Suprapubic skin (tissue), 4 donors: ENCODE data around the gene FGF4. TPM values are rescaled to one million over a fixed set of nuclear protein-coding genes. Genes with fewer than 3 reads are reported as not detected.

Source experiments
- DNase-seq, 2 donors: peaks; one replicate each; pipeline ENCODE4 v3.0.0-alpha.2; 2019; ENCODE audit warnings: low spot score in 2 of 2
- H3K27ac ChIP-seq: fragments of 200-600 bp; sonication (generic); one replicate; pipeline ENCODE4 v1.5.1; 2019
- H3K27me3 ChIP-seq: fragments of 200-600 bp; sonication (generic); one replicate; pipeline ENCODE4 v1.5.1; 2019
- H3K36me3 ChIP-seq: fragments of 200-600 bp; sonication (generic); one replicate; pipeline ENCODE4 v1.5.1; 2019
- H3K4me1 ChIP-seq: fragments of 200-600 bp; sonication (generic); one replicate; pipeline ENCODE4 v1.5.1; 2019
- H3K4me3 ChIP-seq: fragments of 200-600 bp; sonication (generic); one replicate; pipeline ENCODE4 v1.5.1; 2019; ENCODE audit warnings: mild to moderate bottlenecking
- H3K9me3 ChIP-seq: fragments of 200-600 bp; sonication (generic); one replicate; pipeline ENCODE4 v1.5.1; 2019
- EP300 ChIP-seq: sonication (generic); formaldehyde crosslinking; IDR thresholded peaks from one replicate; pipeline ENCODE4 v1.6.1; 2017; ENCODE audit warnings: antibody characterized with exemption
- POLR2A ChIP-seq, 2 donors: fragments of 450-650 bp; IDR thresholded peaks; one replicate each; pipeline ENCODE4 v1.6.1; 2017; ENCODE audit warnings: antibody characterized with exemption in 2 of 2, mild to moderate bottlenecking in 2 of 2, moderate library complexity in 2 of 2
- POLR2AphosphoS5 ChIP-seq, 3 donors: sonication (generic); formaldehyde crosslinking; IDR thresholded peaks; one replicate each; pipeline ENCODE4 v1.6.1; 2017; ENCODE audit warnings: antibody characterized with exemption in 3 of 3
- WGBS: methylation state at CpG from one replicate; pipeline ENCODE4 v1.1.5; 2018; 5-methylcytosine and 5-hydroxymethylcytosine counted together
- total RNA-seq, 4 donors: library from RNA; depleted of rRNA; stranded (reverse); fragments of >200 nt; gene quantifications; one replicate each; pipeline ENCODE4 v1.1.0, GENCODE V29; 2016
- TF ChIP-seq, protein P1 (sequence below), 2 donors: fragments of 200-600 bp in 1 of 2; fragments of 450-650 bp in 1 of 2; sonication (generic) in 1 of 2; IDR thresholded peaks; one replicate each; pipeline ENCODE4 v1.5.1; 2016 to 2019; ENCODE audit warnings: antibody characterized with exemption in 2 of 2, mild to moderate bottlenecking in 1 of 2, moderate library complexity in 1 of 2

The FGF4 gene
- total RNA-seq, 4 donors from 2014 or later, result not detected

GRCh38 chr11:69807106-69807815, 32.1 kb upstream of the FGF4 start:
- H3K4me1 ChIP-seq, result no peaks in the 10 kb centered on the region
- no peak for DNase-seq
- H3K36me3 ChIP-seq, result no peaks in the 10 kb centered on the region
- H3K4me3 ChIP-seq, result no peak overlapping the region
- no peak overlapping the region for H3K27ac ChIP-seq
- 87% methylated on average over 9 of the region's 9 CpGs for WGBS
- H3K27me3 ChIP-seq, result peaks cover 44% of the 10 kb centered on the region
- H3K9me3 ChIP-seq, result no peaks in the 10 kb centered on the region
- TF ChIP-seq POLR2A (IDR thresholded peaks at IDR 0.05) (no peak), EP300 (no peak), POLR2AphosphoS5 (IDR thresholded peaks at IDR 0.05) (no peak)
- TF ChIP-seq, protein P1, sequence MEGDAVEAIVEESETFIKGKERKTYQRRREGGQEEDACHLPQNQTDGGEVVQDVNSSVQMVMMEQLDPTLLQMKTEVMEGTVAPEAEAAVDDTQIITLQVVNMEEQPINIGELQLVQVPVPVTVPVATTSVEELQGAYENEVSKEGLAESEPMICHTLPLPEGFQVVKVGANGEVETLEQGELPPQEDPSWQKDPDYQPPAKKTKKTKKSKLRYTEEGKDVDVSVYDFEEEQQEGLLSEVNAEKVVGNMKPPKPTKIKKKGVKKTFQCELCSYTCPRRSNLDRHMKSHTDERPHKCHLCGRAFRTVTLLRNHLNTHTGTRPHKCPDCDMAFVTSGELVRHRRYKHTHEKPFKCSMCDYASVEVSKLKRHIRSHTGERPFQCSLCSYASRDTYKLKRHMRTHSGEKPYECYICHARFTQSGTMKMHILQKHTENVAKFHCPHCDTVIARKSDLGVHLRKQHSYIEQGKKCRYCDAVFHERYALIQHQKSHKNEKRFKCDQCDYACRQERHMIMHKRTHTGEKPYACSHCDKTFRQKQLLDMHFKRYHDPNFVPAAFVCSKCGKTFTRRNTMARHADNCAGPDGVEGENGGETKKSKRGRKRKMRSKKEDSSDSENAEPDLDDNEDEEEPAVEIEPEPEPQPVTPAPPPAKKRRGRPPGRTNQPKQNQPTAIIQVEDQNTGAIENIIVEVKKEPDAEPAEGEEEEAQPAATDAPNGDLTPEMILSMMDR (IDR thresholded peaks at IDR 0.05), result no peak

DNA sequence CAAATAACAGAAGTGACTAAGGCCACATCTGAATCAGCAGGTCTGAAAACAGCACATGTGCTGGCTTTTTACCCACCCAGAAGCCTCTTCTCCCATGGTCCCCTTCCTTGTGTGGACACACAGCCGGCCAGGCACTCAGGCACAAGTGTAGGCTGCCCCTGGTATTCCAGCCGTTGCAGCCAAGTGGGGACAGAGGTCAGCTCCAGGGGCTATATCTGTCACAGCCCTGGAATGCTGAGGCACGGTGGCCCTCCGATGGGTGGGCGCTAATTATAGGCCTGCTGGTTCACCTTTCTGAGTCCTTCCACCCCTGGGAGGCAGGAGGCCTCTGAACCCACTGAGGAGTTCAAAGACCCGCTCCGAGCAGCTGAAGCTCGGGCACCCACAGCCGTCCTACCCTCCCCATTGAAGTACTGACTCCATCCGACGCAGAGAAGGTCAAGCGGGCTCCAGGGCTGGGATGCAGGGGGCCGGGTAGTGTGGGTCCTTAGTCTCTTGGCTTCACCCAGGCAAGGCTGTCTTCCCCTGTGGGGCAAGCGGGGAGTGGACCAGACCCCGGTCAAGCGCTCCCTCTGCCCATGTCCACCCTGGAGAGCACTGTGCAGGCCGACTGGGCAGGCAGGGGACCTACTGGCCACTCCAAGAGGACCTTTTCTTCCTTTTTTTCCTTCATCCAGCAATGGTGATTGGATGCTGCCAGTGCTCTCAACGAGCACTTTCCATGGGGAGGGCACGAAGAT, 29.8 kb upstream of the FGF4 start:
- 75% methylated on average over 17 of the region's 19 CpGs for WGBS

DNA sequence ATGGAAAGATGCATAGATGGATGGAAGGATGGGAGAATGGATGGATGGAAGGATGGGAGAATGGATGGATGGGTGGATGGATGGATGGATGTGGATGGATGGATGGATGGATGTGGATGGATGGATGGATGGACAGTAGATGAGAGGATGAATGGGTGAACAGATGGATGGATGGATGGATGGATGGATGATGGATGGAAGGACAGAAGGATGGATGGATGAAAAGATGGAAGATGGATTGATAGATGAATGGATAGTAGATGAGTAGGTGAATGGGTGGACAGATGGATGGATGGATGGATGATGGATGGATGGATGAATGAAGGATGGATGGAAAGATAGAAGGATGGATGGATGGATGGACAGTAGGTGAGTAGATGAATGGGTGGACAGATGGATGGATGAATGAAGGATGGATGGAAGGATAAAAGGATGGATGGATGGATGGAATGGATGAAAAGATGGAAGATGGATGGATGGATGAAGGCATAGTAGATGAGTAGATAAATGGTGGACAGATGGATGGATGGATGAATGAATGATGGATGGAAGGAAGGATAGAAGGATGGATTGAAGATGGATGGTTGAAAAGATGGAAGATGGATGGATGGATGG, 28.6 kb upstream of the FGF4 start:
- TF ChIP-seq EP300 (no peak), POLR2AphosphoS5 (IDR thresholded peaks at IDR 0.05) (no peak), POLR2A (IDR thresholded peaks at IDR 0.05) (no peak)
- TF ChIP-seq, protein P1 (IDR thresholded peaks at IDR 0.05), result no peak
- peaks cover 20% of the 10 kb centered on the region for H3K27me3 ChIP-seq
- no peaks in the 10 kb centered on the region for H3K36me3 ChIP-seq
- H3K9me3 ChIP-seq, result no peaks in the 10 kb centered on the region
- no peak overlapping the region for H3K4me3 ChIP-seq
- no peak for DNase-seq
- H3K27ac ChIP-seq, result no peak overlapping the region
- H3K4me1 ChIP-seq, result no peaks in the 10 kb centered on the region

More for the DNA sequence above, 29.8 kb upstream of the FGF4 start:
- TF ChIP-seq, protein P1 (IDR thresholded peaks at IDR 0.05), result no peak
- TF ChIP-seq POLR2AphosphoS5 (IDR thresholded peaks at IDR 0.05) (no peak), EP300 (no peak), POLR2A (IDR thresholded peaks at IDR 0.05) (no peak)
- peaks cover 30% of the 10 kb centered on the region for H3K27me3 ChIP-seq
- no peaks in the 10 kb centered on the region for H3K9me3 ChIP-seq
- no peaks in the 10 kb centered on the region for H3K4me1 ChIP-seq
- no peak overlapping the region for H3K4me3 ChIP-seq
- H3K27ac ChIP-seq, result no peak overlapping the region
- DNase-seq, result no peak
- no peaks in the 10 kb centered on the region for H3K36me3 ChIP-seq

DNA sequence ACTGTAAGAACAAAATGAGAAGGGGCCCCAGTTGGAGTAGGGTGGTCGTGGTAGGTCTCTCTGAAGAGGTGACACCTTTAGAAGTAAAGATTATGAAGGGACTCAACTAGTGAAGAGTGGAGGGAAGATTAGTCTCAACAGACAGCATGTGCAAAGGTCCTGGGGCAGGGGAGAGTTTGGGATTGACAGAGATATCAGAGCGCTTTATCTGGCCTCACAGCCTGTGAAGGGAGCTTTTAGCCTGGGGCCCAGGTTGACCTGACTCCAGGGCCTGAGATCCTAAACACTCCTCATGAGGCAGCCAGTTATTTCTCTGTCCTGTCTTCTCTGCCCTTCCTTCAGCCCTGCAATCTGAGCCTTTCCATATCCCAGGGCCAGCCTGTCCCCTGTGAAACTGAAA, 27.9 kb upstream of the FGF4 start:
- TF ChIP-seq POLR2A (IDR thresholded peaks at IDR 0.05) (no peak), POLR2AphosphoS5 (IDR thresholded peaks at IDR 0.05) (no peak), EP300 (no peak)
- TF ChIP-seq, protein P1 (IDR thresholded peaks at IDR 0.05), result no peak
- Histone ChIP-seq H3K4me3 (no peak overlapping the region), H3K36me3 (no peaks in the 10 kb centered on the region), H3K27me3 (peaks cover 13% of the 10 kb centered on the region), H3K4me1 (no peaks in the 10 kb centered on the region), H3K27ac (no peak overlapping the region), H3K9me3 (no peaks in the 10 kb centered on the region)
- WGBS, result 83% methylated on average over 2 of the region's 2 CpGs
- no peak for DNase-seq

DNA sequence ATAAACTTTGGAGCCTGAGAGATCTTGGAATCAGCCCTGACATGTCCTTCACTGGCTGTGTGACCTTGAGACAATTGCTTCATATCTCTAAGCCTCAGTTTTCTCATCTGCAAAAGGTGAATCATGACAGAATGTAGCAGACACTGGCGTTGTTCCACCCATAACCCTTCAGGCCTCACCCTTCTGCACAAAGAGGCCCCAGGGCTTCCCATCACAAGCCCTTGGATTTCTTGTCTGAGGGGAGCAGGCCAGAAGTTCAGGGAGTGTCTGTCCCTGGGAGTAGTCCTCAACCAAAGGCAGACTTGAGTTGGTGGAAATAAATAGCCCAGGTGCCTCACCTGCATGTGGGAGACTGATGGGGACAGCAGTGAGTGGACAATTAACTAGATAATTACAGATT, 27.4 kb upstream of the FGF4 start:
- 56% methylated on average over 1 of the region's 1 CpG for WGBS
- Histone ChIP-seq H3K4me3 (no peak overlapping the region), H3K9me3 (no peaks in the 10 kb centered on the region), H3K36me3 (no peaks in the 10 kb centered on the region), H3K27me3 (peaks cover 9% of the 10 kb centered on the region), H3K4me1 (no peaks in the 10 kb centered on the region), H3K27ac (no peak overlapping the region)
- TF ChIP-seq EP300 (no peak), POLR2A (IDR thresholded peaks at IDR 0.05) (no peak)
- no peak for DNase-seq
